HG03558 (cell line): ENCODE results near the gene TRAF1.

Experiments used
- ATAC-seq: cut with Tn5 transposase; IDR thresholded peaks from one replicate; pipeline ENCODE4 v1.9.1; 2021; ENCODE audit warnings: moderate number of reproducible peaks; ENCODE audit not compliant: unreplicated experiment; ENCODE audit errors: extremely low read depth

The TRAF1 gene

DNA sequence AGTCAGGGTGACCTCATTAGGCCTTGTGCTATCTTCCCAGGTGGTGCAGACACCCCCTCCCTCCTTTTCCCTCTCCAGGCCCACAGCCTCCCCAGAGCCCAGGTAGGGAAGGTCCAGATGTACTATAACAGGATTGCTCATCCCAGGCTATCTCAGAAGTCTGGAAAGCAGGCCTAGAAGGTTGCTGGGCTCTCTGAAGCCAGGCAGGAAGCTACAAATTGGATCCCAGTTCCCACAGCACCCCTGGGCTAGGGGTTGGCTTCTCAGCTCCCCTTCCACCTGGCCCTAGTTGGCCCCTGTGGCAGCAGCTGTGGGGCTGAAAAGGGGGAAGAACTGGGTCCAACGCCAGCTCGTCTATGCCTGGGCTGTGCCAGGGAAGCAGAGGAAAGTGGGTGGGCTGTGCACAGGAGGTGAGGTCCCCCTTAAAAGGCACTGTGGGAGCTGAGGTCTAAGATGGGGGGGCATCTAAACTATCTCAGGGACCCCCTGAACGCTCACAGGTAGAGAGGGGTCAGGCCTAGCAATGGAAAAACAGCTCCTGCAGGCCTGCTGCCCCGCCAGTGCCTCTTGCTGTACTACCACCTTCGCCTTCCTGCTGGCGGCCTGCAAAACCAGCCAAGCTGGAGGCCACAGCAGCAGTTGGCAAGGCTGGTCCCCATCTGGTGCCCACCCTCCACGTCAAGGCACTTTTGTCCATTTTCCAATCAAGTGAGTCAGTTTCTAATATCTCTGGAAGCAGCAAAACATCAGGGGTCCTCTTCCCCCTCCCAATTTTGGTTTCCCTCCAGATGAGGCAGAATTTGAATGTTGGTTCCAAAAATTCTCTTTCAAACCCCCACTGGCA lies 70.5 kb downstream of the TRAF1 start:
- no peak for ATAC-seq

DNA sequence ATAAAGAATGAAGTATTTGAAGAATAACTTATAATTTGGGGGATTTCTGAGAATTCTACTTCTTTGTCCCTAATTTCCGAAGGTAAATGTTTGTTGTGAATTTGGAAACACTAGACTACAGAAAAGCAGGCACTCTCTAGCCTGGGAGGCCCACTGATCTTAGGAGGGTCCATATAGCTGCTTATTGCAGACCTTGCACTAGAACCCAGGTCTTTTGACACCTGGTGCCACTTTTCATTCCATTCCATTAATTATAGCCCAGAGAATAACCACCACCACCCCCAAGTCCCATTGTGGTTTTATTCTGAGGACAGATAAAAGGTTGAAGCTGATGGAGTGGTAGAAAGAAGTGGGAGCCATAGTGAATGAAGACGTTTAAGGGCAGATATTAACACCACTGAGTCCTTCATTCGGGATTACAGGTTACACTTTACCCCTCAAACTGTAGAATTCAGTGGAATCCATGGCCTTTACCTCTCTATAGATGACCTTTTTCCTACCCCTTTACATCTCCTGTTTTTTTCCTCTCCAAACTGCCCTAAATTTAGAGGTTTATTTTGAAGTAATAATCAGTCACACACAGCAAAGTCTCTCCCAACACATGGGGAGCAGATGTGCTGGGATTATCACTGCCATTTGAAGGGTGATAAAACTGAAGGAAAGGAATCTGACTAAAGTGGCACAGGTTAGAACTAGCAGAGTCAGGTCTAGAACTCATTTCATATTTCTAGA lies 71.8 kb downstream of the TRAF1 start:
- ATAC-seq = no peak

GRCh38 chr9:120853198-120853597 lies 73.4 kb downstream of the TRAF1 start:
- ATAC-seq = no peak
